K562 (cell line): Measurements from ENCODE around the gene BRAF. TPM values are rescaled to one million over a fixed set of nuclear protein-coding genes. Genes with fewer than 3 reads are reported as not detected.
A peak's percentile ranks its signal among the peaks of the same experiment; 100 is the strongest.

ENCODE experiments used
- AFF4 ChIP-seq: sonication (generic); formaldehyde crosslinking; IDR thresholded peaks from 2 replicates; pipeline ENCODE4 v1.8.0; 2023; ENCODE audit warnings: mild to moderate bottlenecking, missing genetic modification reagents
- CEBPB ChIP-seq: fragments of 450-650 bp; IDR thresholded peaks from 2 replicates; pipeline ENCODE4 v1.6.1; 2016; ENCODE audit warnings: missing genetic modification characterization, missing compliant biosample characterization
- CHD7 ChIP-seq: fragments of 200-600 bp; sonication (generic); IDR thresholded peaks from one replicate; pipeline ENCODE4 v1.6.1; 2012; ENCODE audit warnings: mild to moderate bottlenecking, low read depth, low read length, inconsistent platforms
- CSDE1 ChIP-seq, 2 experiments: fragments of 450-650 bp; IDR thresholded peaks; 2 replicates each; pipeline ENCODE4 v1.6.1; 2016; ENCODE audit warnings: mild to moderate bottlenecking in 1 of 2
- ETV5 ChIP-seq: sonication (generic); formaldehyde crosslinking; IDR thresholded peaks from 2 replicates; pipeline ENCODE4 v1.4.0; 2020; ENCODE audit warnings: low read depth, mild to moderate bottlenecking, missing genetic modification reagents
- MCM3 ChIP-seq: fragments of 450-650 bp; IDR thresholded peaks from 2 replicates; pipeline ENCODE4 v1.6.1; 2016
- RBM22 ChIP-seq: fragments of 200-400 bp; formaldehyde crosslinking; IDR thresholded peaks from 2 replicates; pipeline ENCODE4 v1.6.1; 2018; ENCODE audit warnings: low read length, low read depth; ENCODE audit not compliant: poor library complexity, severe bottlenecking
- SMARCA4 ChIP-seq: fragments of 450-650 bp; IDR thresholded peaks from 2 replicates; pipeline ENCODE4 v1.6.1; 2016
- TBL1XR1 ChIP-seq, 2 experiments: IDR thresholded peaks; 2 replicates each; pipeline ENCODE4 v1.6.1; 2012; ENCODE audit warnings: improper control_type of control experiment in 2 of 2, low read length in 2 of 2, mild to moderate bottlenecking in 1 of 2
- ZFP91 ChIP-seq: sonication (generic); formaldehyde crosslinking; IDR thresholded peaks from 2 replicates; pipeline ENCODE4 v1.8.0; 2022; ENCODE audit warnings: mild to moderate bottlenecking, missing genetic modification reagents
- polyA plus RNA-seq, 8 experiments: library from polyadenylated mRNA; depleted of rRNA in 4 of 8; stranded (reverse) in 5 of 8; unstranded in 3 of 8; fragments of >200 nt; fragmentation: Nextera tagmentation in 2 of 8; fragmentation: Illumina TruSeq in 1 of 8; extraction: Ambion mirVana in 2 of 8; extraction: Trizol in 1 of 8; gene quantifications; 2 replicates each; pipeline versions ENCODE4 v1.2.1 to v1.2.3, GENCODE V29; 2011 to 2014; ENCODE audit warnings: inconsistent platforms in 1 of 8, missing spikeins in 1 of 8
- total RNA-seq, 7 experiments: library from RNA; depleted of rRNA in 6 of 7; stranded (reverse); fragments of >200 nt in 6 of 7; fragmentation: Illumina TruSeq in 2 of 7; extraction: Trizol in 2 of 7; gene quantifications; 2 replicates each; pipeline versions ENCODE4 v1.2.1 to v1.2.3, GENCODE V29; 2011 to 2021; ENCODE audit warnings: low replicate concordance in 1 of 7

BRAF gene
- total and polyA plus RNA-seq, 9 of the 15 experiments (the other 6 are each of a cell fraction or from before 2014, with no cell fraction given): 3.6 to 38.3 (median 21.9) TPM

GRCh38 chr7:140696680-140697446 lies 227.9 kb downstream of the BRAF start, which contains the start of gene NDUFB2 (continued):
- TF ChIP-seq MCM3 (no peak), AFF4 (peak; percentile 78), TBL1XR1 (IDR thresholded peaks at IDR 0.05; ENCODE audit: low read length in 2 of 2) (no peak; a peak in 1 of 4 replicates), CHD7 (peak; percentile 17), CSDE1 (IDR thresholded peaks at IDR 0.05) (peak in 1 of 2 experiments; percentile 75; a peak in 1 of 4 replicates), ZFP91 (CRISPR knock-in tag) (peak; percentile 70; the same call in 1 of the 2 replicates), ETV5 (peak; percentile 81), CEBPB (tag) (no peak), SMARCA4 (0 out of 2 replicates have a peak, but pooled peaks have one; percentile 2), RBM22 (peak; percentile 85)
